LHCN-M2 (cell line): ENCODE results near the gene USP35. TPM values are rescaled to one million over a fixed set of nuclear protein-coding genes. Genes with fewer than 3 reads are reported as not detected.
A peak's percentile ranks its signal among the peaks of the same experiment; 100 is the strongest.

Source experiments
- DNase-seq: peaks from one replicate; pipeline ENCODE4 v3.0.0-alpha.2; 2012; ENCODE audit warnings: low read depth
- polyA plus RNA-seq: library from polyadenylated mRNA; unstranded; fragments of >200 nt; gene quantifications from one replicate; pipeline ENCODE4 v1.2.1, GENCODE V29; 2012; ENCODE audit warnings: missing spikeins
- total RNA-seq: library from RNA; depleted of rRNA; stranded (reverse); fragments of >200 nt; gene quantifications from 2 replicates; pipeline ENCODE4 v1.2.3, GENCODE V29; 2014; rRNA removed

The USP35 gene
- 6.6 and 7.2 TPM in 2 replicates for total RNA-seq
- polyA plus RNA-seq = 4.4 TPM

GRCh38 chr11:78188286-78189173 lies at the start of gene USP35, which contains the start of gene KCTD21:
USP35 (plus strand) TSS chr11:78188919; CDS start chr11:78196246, 7,327 bp downstream.
KCTD21 (minus strand) TSS chr11:78188626; CDS start chr11:78174554, 14,072 bp downstream.
- peak; percentile 96 for DNase-seq

GRCh38 chr11:78139422-78140391 lies 49.0 kb upstream of the USP35 start, which contains the start of gene ALG8:
ALG8 (minus strand) TSS chr11:78139626; CDS start chr11:78139588, 38 bp downstream.
- DNase-seq = peak; percentile 93

- DNase-seq = no peak
Measured at GRCh38 chr11:78140392-78141077, 48.2 kb upstream of the USP35 start.

DNA sequence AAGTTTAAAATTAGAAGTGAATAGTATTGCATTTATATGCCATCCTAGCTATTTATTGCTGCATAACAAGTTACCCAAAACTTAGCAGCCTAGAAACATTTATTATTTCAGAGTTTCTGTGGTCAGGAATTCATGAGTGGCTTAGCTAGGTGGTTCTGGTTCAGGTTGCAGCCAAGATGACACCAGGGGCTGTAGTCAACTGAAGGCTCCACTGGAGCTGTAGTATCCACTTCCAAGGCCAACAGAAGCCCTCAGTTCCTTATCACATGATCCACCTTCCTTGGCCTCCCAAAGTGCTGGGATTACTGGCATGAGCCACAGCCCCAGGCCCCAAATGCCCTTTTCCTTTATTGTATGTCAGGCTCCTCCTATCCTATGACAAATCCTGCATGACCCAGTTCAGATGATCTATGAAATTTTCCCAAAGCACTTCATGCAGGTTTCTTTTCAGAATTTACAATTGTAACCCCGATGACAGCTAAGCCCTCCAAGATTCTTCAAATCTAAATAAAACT lies 43.2 kb upstream of the USP35 start:
- DNase-seq = no peak

DNA sequence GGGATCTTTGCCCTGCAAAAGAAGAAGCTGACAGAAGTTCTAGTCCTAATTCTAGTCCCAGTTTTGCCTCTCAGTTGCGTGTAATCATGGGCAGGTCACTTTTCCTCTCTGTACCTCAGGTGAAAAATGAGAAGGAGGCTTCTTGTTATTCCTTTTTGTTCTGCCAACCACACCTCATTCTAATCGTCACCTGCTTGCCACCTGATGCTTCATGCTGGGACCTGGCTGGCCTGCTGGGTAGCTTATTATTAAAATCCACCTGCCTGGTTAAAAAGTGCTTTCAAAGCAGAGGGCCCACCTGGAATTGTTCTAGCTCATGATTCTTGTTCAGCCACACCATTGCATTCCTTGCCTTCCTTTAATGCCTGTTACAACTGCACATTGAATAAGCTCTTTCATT lies 40.9 kb upstream of the USP35 start:
- no peak for DNase-seq

DNA sequence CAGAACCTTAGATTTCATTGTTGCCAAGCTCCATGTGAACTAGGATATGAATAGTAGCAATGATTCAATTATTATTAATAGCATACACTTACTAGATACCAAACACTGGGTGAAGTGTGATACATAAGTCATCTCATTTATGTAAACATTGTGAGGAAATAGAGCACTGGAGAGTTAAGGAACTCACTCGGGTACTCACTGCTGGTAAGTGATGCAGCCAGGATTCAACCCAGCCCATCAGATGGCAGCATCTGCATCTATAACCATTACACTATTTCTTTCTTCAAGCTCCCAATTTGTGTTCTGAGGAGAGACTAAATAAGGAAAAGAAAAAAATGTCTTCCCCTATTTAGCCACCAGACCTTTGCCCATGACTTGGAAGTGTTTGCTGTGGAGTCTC lies 39.1 kb upstream of the USP35 start:
- DNase-seq = peak; percentile 49

DNA sequence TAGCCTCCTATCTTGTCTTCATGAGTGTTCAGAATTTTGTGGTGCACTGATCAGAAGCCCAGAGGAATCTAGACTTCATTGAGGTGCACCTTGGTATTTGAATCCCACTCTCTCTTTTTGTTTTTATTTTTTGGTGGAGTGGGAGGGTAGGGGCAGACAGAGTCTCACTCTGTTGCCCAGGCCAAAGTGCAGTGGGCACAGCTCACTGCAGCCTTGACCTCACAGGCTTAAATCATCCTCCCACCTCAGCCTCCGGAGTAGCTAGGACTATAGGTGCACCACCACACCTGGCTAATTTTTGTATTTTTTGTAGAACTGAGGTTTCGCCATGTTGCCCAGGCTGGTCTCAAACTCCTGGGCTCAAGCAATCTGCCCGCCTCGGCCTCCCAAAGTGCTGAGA lies 38.4 kb upstream of the USP35 start:
- DNase-seq = no peak

DNA sequence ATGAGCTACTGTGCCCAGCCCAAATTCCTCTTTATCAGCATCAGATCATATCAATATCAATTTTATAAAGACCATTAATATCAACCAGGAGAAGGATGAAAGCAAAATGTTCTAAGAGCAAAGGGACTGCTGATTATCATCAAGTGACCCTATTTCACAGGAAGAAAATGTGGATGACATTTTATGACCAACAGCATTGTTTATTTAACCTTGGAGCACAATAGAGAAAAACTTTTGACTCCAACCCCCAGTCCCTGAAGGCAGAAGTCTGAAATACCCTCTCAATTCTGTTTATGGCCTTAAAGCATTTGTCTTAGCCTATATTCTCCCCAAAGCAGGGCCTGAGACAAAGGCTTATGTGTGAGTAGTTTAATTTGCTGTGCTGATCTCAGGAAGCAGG lies 38.0 kb upstream of the USP35 start:
- no peak for DNase-seq

GRCh38 chr11:78151804-78152203 lies 36.9 kb upstream of the USP35 start:
- DNase-seq = no peak

GRCh38 chr11:78156127-78156844 lies 32.4 kb upstream of the USP35 start:
- no peak for DNase-seq

DNA sequence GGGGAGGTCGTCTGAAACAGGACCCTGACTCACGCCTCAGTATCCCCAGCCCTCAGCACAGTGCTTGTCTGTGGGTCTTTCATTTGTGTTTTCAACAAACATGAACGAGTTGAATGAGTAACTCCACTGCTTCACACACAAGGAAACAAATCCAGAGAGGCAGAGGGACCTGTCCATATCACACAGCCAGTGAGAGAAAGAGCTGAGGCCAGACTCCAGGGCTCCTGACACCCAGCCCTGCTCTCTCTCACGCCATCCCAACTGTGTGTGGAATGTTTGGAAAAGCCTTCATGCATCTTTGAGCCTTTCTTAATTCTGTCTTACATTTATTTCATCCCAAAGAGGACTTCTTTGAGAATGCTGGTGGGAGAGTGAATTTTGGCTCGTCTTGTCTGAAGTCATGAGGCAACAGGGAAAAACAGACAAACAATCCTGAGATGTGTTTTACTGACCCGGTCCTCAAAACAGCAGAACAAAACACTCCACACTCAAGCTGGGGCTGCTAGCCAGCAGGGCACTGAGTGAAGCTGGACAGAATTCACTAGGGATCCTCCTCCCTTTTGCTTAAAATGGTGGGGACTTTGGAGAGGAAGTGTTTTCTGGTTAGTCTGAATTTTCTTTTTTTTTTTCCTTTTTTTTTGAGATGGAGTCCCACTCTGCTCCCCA lies 29.6 kb upstream of the USP35 start:
- no peak for DNase-seq

DNA sequence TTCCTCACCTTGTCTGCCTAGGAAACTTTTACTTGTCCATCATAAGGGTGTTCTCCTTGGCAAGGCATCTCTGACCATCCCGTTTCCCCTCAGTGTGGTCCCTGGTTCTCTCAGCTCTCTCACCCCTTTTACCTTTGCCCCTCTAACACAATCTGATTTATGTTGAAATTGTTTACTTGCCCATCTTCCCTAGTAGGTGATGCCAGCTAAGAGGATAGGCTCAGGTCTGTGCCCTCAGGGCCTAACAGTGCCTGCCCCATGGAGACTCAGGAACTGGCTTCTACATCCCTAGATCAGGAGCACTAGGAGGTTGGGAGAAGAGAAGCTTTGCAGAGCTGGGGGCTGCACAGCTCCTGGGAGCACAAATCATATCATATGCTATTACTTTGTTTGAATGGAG lies 28.2 kb upstream of the USP35 start:
- no peak for DNase-seq

DNA sequence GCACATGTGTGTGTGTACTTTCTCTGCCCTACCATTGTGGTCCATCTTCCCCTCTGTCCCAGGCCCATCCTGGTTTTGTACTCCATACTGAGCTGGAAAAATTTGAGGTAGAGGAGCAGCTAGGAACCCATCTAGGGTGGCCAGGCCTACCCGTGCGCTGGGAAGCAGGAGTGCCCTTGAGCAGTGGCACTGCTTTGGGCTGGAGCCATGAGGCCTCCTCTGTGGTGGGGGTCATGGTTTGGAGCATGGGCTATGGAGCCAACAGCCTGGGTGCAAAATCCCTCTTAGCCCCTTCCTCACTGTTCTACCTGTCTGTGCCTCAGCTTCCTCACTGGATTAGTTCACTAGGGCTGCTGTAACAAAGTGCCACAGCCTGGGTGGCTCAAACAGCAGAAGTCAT lies 27.4 kb upstream of the USP35 start:
- DNase-seq = no peak

DNA sequence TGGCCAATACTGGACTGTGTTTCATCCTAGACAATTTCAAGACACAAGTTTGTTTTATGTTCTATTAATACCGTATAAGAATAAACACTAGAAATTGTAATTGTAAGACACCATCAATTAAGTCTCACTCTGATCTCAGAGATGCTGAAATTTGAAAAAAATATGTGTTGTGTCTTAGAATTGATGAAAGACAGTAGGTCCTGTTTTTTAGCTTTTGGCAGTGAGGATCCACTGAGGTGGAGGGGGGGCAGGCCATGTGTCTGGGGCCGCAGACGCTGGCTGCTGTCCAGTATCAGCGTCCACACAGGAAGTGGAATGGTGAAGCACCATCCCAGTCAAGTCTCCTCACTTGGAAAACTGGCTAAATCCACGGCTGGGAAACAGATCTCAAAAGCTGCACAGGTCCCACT lies 26.8 kb upstream of the USP35 start:
- DNase-seq = no peak

- no peak for DNase-seq
Measured at GRCh38 chr11:78163828-78164227, 24.9 kb upstream of the USP35 start.

DNA sequence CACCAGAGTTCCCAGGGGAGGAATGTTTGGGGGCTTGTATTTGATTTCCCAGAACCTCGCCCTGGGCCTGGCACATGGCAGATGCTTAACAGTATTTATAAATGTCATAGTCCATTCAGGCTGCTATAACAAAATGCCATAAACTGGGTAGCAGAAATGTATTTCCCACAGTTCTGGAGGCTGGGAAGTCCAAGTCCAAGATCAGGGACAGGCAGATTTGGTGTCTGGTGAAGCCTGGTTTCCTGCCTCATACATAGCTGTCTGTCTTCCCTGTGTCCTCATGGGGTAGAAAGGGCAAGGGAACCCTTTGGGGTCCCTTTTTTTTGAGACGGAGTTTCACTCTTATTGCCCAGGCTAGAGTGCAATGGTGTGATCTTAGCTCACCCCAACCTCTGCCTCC lies 24.2 kb upstream of the USP35 start:
- DNase-seq = no peak

DNA sequence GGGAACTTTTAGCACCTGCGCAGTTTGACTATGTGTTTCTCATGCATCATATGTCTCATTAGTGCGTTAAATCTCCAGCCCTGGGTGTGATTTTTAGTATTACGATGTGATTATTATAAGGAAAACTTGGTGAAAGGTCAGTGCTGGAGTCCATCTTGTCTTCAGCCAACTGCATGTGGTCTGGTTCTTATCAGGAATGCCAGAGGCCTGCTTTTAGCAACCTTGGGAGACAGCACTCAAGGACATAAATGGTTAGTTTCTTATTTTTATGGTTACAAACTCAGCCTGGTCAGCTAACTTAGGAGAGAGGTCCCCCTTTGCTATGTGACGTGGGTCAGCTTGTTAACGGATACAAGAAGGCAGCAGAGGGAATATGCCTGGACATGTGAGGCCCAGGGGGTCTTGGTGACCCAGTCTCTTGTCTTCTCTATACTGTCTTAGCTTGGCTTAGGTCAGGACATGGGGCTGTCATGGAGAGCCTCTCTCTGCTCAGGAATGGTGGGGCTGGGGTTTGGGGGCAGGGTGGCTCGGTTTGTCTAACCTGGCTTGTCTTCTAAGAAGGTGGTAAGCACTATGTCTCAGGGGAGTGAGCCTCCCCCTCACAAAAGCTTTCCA lies 21.8 kb upstream of the USP35 start:
- no peak for DNase-seq

- peak; percentile 47 for DNase-seq
Measured at GRCh38 chr11:78168539-78169477, 19.9 kb upstream of the USP35 start.
